Astrocyte of the spinal cord (primary cell): ENCODE results near the gene TRMT61A.
A peak's percentile ranks its signal among the peaks of the same experiment; 100 is the strongest.

Experiments used
- DNase-seq: peaks from one replicate; pipeline ENCODE4 v3.0.0; 2011; ENCODE audit warnings: low read depth, low spot score
- H3K4me3 ChIP-seq: 2 replicates; pipeline ENCODE4 v1.5.1; 2011; ENCODE audit warnings: low read depth, mild to moderate bottlenecking, low read length, moderate library complexity
- CTCF ChIP-seq: IDR thresholded peaks from 2 replicates; pipeline ENCODE4 v1.5.1; 2012; ENCODE audit warnings: low read depth, mild to moderate bottlenecking, low read length, inconsistent platforms
- in situ Hi-C: cut with HindIII; loops from 2 replicates; pipeline ENCODE4 v1.10.0; 2017; ENCODE audit warnings: low sequenced_read_pairs

Gene TRMT61A

GRCh38 chr14:103514596-103515421 is 14.2 kb upstream of the TRMT61A start:
- DNase-seq: no peak
- no peak overlapping the region for H3K4me3 ChIP-seq
- in situ Hi-C loops: no loop called here
- TF ChIP-seq CTCF: no peak

- no peak for TF ChIP-seq CTCF
- no peak for DNase-seq
- in situ Hi-C loops: no loop called here
- H3K4me3 ChIP-seq: no peak overlapping the region
Measured at GRCh38 chr14:103516426-103517173, 12.4 kb upstream of the TRMT61A start.

GRCh38 chr14:103517174-103517566 is 11.8 kb upstream of the TRMT61A start:
- in situ Hi-C loops: no loop called here
- H3K4me3 ChIP-seq: no peak overlapping the region
- DNase-seq: no peak
- no peak for TF ChIP-seq CTCF

GRCh38 chr14:103517721-103518421 is 11.1 kb upstream of the TRMT61A start:
- DNase-seq: no peak
- H3K4me3 ChIP-seq: no peak overlapping the region
- TF ChIP-seq CTCF: no peak
- in situ Hi-C loops: no loop called here

- TF ChIP-seq CTCF: peak; percentile 95
- no peak for DNase-seq
- H3K4me3 ChIP-seq: no peak overlapping the region
- in situ Hi-C loops: no loop called here
Measured at GRCh38 chr14:103518422-103519042, 10.5 kb upstream of the TRMT61A start.
